RPMI8226 (cell line): ENCODE data around the gene GBX1.

Source experiments
- DNase-seq: peaks from one replicate; pipeline ENCODE4 v3.0.0-alpha.2; 2015

The GBX1 gene

GRCh38 chr7:151110941-151111645 lies 56.4 kb downstream of the GBX1 start:
- peak; percentile 84 for DNase-seq

- no peak for DNase-seq
Measured at GRCh38 chr7:151110236-151110940, 57.1 kb downstream of the GBX1 start.

DNA sequence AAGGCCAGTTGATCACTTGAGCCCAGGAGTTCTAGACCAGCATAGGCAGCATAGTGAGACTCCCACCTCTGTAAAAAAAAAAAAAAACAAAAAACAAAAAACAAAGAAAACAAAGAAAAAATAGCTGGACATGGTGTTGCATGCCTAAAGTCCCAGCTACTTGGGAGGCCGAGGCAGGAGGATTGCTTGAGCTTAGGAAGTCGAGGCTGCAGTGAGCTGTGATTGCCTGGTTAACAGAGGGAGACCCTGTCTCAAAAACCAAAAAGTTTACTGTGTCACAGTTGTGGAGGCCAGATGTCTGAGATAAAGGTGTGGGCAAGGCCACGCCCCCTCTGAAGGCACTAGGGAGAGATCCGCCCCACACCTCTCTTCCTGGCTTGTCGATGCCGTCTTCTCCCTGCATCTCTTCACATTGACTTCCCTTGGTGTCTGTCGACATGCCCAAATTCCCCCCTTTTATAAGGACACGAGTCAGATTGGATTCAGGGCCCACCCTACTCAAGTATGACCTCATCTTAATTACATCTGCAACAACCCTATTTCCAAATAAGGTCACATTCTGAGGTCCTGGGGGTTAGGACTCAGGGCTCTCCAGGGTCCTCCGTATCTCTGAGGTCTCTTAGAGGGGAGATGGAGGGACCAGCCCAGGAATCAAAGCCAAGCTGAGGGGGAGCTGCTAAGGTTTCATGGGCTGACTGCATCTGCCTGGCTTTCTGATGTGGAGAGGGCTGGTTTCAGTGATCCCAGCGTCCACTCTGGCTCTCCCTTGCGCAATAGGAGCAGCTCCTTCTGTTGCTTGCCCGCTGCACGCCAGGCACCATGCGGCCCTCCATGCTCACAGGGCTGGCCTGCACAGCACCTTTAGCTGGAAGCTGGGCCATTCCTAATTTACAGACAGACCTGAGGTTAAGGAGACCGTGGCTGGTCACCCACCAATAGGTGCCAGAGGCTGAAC lies 58.1 kb downstream of the GBX1 start:
- DNase-seq = no peak

DNA sequence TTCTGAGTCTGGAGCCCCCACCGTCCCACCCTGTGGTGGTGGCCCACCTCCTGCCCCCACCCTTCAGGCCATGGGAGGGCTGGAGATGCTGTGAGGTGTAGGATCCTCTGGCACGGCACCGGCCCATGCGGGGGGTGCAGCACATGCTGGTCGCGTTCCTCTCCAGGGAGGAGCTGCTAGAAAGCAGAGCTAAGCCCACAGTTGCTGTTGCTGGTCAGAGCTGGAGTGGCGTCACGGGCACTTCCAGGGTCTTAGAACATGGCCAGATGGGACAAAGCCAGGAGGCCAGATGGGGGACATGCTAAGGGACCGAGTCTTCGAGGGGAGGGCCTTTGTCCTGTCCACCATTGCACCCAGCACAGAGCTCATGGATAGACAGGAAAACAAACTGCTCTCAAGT lies 59.6 kb downstream of the GBX1 start:
- DNase-seq = no peak

DNA sequence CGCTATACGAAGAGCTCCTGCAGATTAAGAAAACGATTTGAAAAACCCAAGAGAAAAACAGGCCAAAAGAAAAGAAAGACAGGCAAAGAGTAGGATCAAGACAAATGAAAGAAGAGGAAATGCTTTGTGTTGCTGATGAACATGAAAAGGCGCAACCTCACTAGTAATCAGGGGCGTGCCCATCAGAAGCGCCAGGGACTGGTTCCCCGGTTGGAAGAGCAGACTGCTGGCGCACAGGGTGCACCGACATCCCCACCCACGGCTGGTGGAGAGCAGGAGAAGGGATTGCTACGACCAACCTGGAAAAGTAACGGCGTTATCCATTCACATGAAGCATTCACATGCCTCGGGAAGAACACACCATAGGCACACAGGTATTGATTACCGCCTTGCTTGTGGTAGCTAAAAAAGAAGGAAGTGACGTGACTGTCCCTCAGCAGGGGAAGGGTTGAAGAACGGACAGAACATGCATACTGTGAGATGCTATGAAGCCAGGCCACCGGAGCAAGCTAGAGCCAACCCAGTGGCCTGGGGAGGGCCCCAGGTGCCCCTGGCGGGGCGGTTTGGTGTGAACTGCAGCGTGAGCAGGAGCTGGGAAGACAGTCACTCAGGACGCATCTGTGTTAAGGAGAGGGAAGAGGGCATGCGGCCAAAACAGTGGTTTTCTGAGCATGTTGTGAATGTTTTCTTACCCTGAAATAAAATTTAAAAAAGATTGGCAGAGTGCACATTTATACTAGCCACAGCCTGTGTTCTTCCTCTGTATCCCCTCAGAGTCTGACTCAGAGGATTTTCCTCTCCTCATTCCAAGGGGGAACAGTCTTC lies 62.9 kb downstream of the GBX1 start:
- DNase-seq = no peak

DNA sequence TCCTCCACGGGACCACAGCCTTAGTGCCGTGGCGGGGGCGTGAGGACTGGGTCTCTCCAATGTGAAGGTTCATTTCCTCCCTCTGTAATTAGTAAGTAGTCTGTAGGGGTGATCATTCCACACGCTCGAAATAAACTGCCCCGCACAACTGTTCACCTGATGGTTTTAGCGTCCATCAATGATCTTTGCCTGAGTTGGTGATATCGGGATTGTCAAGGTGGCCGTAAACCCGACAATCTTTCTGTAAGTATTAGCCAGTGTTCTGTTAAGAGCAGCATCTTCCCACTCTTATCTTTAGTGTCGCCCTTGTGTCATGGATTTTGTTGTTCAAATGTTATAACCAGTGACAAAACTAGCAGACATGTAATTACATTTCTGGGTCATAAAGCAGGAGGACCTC lies 63.5 kb downstream of the GBX1 start:
- no peak for DNase-seq

DNA sequence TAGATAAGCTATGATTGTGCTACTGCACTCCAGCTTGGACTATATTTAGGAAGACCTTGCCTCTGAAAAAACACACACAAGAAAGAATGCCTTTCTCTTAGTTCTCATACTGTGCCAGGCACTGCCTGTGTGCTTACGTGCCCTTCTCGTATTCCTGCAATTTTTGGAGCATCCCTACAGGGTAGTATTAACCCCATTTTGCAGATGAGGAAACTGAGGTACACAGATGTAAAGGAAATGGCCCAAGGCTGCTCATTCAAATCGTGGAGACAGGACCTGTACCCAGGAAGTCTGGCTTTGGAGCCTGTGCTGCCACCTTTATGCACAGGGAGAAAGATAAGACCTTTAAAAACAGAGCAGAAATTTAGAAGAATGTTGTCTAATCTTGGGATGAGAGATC lies 64.5 kb downstream of the GBX1 start:
- DNase-seq = no peak

GRCh38 chr7:151101621-151102396 lies 65.7 kb downstream of the GBX1 start:
- no peak for DNase-seq

DNA sequence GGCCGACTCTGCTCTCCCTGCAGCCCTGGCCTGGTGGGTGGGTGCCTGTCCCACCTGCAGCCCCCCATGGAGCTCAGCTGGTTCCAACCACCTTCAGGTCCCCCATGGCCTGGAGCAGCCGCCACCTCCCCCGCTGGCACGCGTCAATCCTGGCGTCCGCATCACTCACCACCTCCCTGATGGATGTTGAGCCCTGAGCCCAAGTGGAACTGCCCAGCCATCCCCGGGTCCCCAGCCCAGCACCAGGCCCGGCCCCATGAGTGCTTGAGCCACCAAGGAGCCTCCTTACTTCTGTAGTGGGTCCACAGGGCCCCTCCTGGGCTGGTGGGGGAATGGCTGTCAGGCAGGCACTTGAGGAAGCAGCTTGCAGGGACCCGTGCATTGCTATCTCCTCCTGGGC lies 66.6 kb downstream of the GBX1 start:
- no peak for DNase-seq

DNA sequence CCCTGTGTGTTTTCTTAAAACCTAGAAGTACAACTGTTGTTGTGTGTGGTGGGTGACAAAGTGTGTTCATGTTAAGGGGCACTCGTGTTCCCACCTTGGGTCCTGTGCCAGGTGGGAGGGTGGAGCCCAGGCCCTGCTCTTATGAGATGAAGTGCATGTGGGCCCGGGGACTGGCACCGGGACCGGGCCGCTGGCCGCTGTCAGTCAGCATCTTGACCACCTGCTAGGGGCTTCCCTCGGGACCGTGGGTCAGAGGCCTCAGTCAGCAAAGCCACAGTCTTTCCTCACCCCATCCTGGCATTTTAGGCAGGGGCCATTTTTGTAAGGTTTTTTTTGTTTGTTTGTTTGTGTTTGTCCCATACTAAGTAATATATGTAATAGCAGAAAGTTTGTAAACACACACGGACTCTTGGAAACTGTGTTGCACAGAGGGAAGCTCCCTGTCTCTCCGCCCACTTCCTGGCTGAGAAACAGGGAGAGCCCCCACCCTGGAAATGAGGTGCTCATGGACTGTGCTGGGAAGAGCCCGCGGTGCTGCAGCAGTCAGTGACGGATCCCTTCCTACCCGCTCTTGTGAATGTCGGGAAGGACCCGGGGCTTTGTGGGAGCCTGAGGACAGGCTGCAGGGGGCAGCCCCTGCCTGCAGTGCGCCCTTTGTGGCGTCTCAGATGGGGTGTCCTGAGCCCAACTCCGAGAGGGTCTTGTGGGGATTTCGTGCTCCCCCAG lies 67.8 kb downstream of the GBX1 start:
- no peak for DNase-seq
